Neural progenitor cell (in vitro differentiated cells): ENCODE measurements around the gene BOD1L2.

Experiments
- CTCF ChIP-seq: fragments of 200-600 bp; sonication (generic); IDR thresholded peaks from 2 replicates; pipeline ENCODE4 v1.5.1; 2017; ENCODE audit warnings: antibody characterized with exemption, mild to moderate bottlenecking
- EZH2 ChIP-seq: fragments of 200-600 bp; sonication (generic); IDR thresholded peaks from 2 replicates; pipeline ENCODE4 v1.6.1; 2017; ENCODE audit warnings: antibody characterized with exemption, mild to moderate bottlenecking, moderate library complexity
- EZH2phosphoT487 ChIP-seq: fragments of 200-600 bp; sonication (generic); IDR thresholded peaks from 2 replicates; pipeline ENCODE4 v1.6.1; 2017; ENCODE audit warnings: antibody characterized with exemption

DNA sequence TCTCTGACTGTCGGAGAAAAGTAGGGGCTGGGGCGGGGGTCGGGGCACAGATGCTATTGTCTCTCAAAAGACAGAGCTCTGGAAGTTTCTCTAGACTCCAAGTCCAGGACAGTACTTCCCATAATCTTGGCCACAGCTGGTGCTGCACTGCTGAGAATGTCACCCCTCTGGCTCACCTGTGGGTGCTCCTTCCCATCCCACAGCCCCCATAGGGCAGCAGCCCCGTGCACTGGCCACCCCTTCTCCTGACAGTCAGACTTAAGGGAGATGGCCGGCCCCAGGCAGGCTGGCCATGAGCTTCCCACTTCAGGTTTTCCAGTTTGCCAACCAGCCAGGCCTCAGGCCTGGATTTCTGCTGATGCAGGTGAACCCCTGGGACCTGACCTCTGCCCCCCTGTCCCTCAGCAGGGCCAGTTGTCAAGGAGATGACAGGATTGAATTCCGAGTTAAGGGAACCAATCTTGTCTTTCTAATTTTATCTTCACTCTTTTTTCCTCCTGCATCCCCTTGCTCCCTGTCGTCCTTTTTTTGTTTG, 30.2 kb upstream of the BOD1L2 start:
- TF ChIP-seq CTCF (no peak), EZH2 (no peak), EZH2phosphoT487 (no peak)
